Neural cell (in vitro differentiated cells): ENCODE results near the gene SDHB.

ENCODE experiments used
- CTCF ChIP-seq: fragments of 450-650 bp; IDR thresholded peaks from 2 replicates; pipeline ENCODE4 v1.5.1; 2014; ENCODE audit warnings: antibody characterized with exemption, mild to moderate bottlenecking, moderate library complexity; ENCODE audit not compliant: poor library complexity, severe bottlenecking
- EZH2 ChIP-seq: fragments of 200-600, 300-800 bp; shearing (Covaris generic), sonication (generic); IDR thresholded peaks from 2 replicates; pipeline ENCODE4 v1.6.1; 2014; ENCODE audit warnings: antibody characterized with exemption, low read length, borderline replicate concordance, mild to moderate bottlenecking; ENCODE audit not compliant: insufficient read depth, poor library complexity, severe bottlenecking
- POLR2AphosphoS5 ChIP-seq: IDR thresholded peaks from 2 replicates; pipeline ENCODE4 v1.6.1; 2012
- SMC3 ChIP-seq: fragments of 450-650 bp; conservative IDR thresholded peaks from 2 replicates; pipeline ENCODE4 v1.6.1; 2014; ENCODE audit warnings: antibody characterized with exemption, mild to moderate bottlenecking, moderate library complexity; ENCODE audit not compliant: poor library complexity
- TAF1 ChIP-seq: IDR thresholded peaks from 2 replicates; pipeline ENCODE4 v1.6.1; 2012; ENCODE audit warnings: low read depth

- peak; percentile 19 for TF ChIP-seq CTCF
- peak; percentile 17 for TF ChIP-seq SMC3
- TF ChIP-seq POLR2AphosphoS5: peak; percentile 88
- no peak for TF ChIP-seq TAF1
- no peak for TF ChIP-seq EZH2
Observed at GRCh38 chr1:17011439-17012307, 42.2 kb downstream of the SDHB start, which contains the start of gene ATP13A2.
